ENCODE data around the gene PDCD4. TPM values are rescaled to one million over a fixed set of nuclear protein-coding genes. Genes with fewer than 3 reads are reported as not detected.
A peak's percentile ranks its signal among the peaks of the same experiment; 100 is the strongest.

PDCD4 gene
- total and polyA plus RNA-seq, 2 of the 4 experiments (the other 2 are of a cell fraction), result 10.9 to 49.7 TPM

- Histone ChIP-seq H4K5ac (ENCODE audit: low read depth, low read length) (no peak overlapping the region; the same call in 1 of the 2 replicates), H3K27me3 (ENCODE audit: control insufficient read depth, insufficient read depth, low read length) (no peaks in the 10 kb centered on the region), H2AK9ac (replicated peaks; ENCODE audit: low read depth, low read length, poor library complexity) (no peak overlapping the region), H2BK20ac (ENCODE audit: low read depth, low read length) (no peak overlapping the region), H3K9ac (ENCODE audit: low read depth, low read length) (no peak overlapping the region), H3K23ac (ENCODE audit: low read depth, low read length) (no peak overlapping the region), H3K4ac (ENCODE audit: low read depth, low read length) (no peak overlapping the region), H2BK15ac (ENCODE audit: low read depth, low read length) (no peak overlapping the region), H4K20me1 (ENCODE audit: insufficient read depth, low read length) (no peaks in the 10 kb centered on the region), H2BK120ac (ENCODE audit: low read depth, low read length) (no peak overlapping the region), H2AFZ (replicated peaks; ENCODE audit: low read length, poor library complexity) (no peak overlapping the region), H4K8ac (ENCODE audit: low read depth in 2 of 2, low read length in 2 of 2) (no peak overlapping the region), H3K9me3 (ENCODE audit: control insufficient read depth, insufficient read depth, low read length) (no peaks in the 10 kb centered on the region), H3K9me1 (ENCODE audit: insufficient read depth, low read length) (0 out of 2 replicates have a peak, but pooled peaks cover 3% of the 10 kb centered on the region), H3K56ac (ENCODE audit: extremely low read depth, insufficient read depth, low read length) (no peak overlapping the region), H2AK5ac (ENCODE audit: low read depth, low read length) (peak overlapping the region; percentile 6; the same call in 1 of the 2 replicates), H4K91ac (ENCODE audit: insufficient read depth, low read depth, low read length) (no peak overlapping the region), H3K4me2 (ENCODE audit: low read depth, low read length) (no peak overlapping the region), H3K18ac (ENCODE audit: low read depth, low read length) (peak overlapping the region; percentile 65; the same call in 1 of the 2 replicates), H3K4me3 (ENCODE audit: insufficient read depth, low read depth, low read length) (no peak overlapping the region), H3K27ac (ENCODE audit: insufficient read depth, low read length) (no peak overlapping the region), H3K79me1 (ENCODE audit: low read depth in 1 of 2, low read length in 2 of 2) (peaks cover 7 to 8% of the 10 kb centered on the region in 2 experiments; a peak in 2 of 4 replicates), H2BK5ac (ENCODE audit: low read depth, low read length, poor library complexity, severe bottlenecking) (peak overlapping the region; percentile 44), H3K36me3 (ENCODE audit: control insufficient read depth, insufficient read depth, low read length) (peaks cover 13% of the 10 kb centered on the region), H3K14ac (replicated peaks; ENCODE audit: low read depth, low read length) (no peak overlapping the region), H3K4me1 (ENCODE audit: control insufficient read depth, insufficient read depth, low read length) (peaks cover 6% of the 10 kb centered on the region)
- DNase-seq, result no peak
- no peak for TF ChIP-seq CEBPB (IDR thresholded peaks at IDR 0.05; ENCODE audit: low read depth, low read length)
- TF ChIP-seq FOS (IDR thresholded peaks at IDR 0.05; ENCODE audit: low read depth, low read length), result no peak
- no peak for TF ChIP-seq RAD21 (IDR thresholded peaks at IDR 0.05; ENCODE audit: low read length)
- TF ChIP-seq MAFK (IDR thresholded peaks at IDR 0.05; ENCODE audit: low read depth, low read length), result no peak
- no peak for TF ChIP-seq SMC3 (IDR thresholded peaks at IDR 0.05; ENCODE audit: low read depth, low read length)
- no peak for TF ChIP-seq CTCF (conservative IDR thresholded peaks at IDR 0.05; ENCODE audit: low read depth, low read length)
- TF ChIP-seq POLR2A (IDR thresholded peaks at IDR 0.05; ENCODE audit: low read depth, low read length), result no peak
- no peak for TF ChIP-seq RFX5 (IDR thresholded peaks at IDR 0.05; ENCODE audit: low read depth, low read length)
- no TSS peak for BruUV-seq (replicated peaks)
- in situ Hi-C loops (cut with MboI; ENCODE audit: low sequenced_read_pairs) (loop anchor here (10.0 kb wide), 1 partner anchor 152 kb away; no protein-coding TSS in a partner anchor), dilution Hi-C loops (cut with HindIII; ENCODE audit: low sequenced_read_pairs, unreplicated experiment) (no loop called here), intact Hi-C loops (cut with micrococcal nuclease) (loop anchor here (10.0 kb wide), 1 partner anchor 582 kb away; no protein-coding TSS in a partner anchor)
- ATAC-seq (ENCODE audit: low read depth), result no peak; the same call in 1 of the 2 replicates
- WGBS, 2 experiments (ENCODE audit: extremely low coverage in 2 of 2, insufficient read length in 1 of 2), result no CpG with 5 or more reads among the region's 1 CpG
- POLR2A ChIA-PET (ENCODE audit: unreplicated experiment), result interaction anchor here (0.7 kb wide), 1 partner anchor 10 kb away, joined by 4 read pairs; no protein-coding TSS in a partner anchor
- CTCF ChIA-PET, result interaction anchor here (0.6 to 2.6 kb wide), 5 partner anchors 94 to 1013 kb away, joined by 3 to 11 read pairs (median 4); partner anchors contain the start of gene RBM20
These were observed 25.5 kb downstream of the PDCD4 start for GRCh38 chr10:110897184-110897583.

All from IMR-90 (cell line).